ENCODE measurements around the gene RAPGEF1. TPM values are rescaled to one million over a fixed set of nuclear protein-coding genes. Genes with fewer than 3 reads are reported as not detected.

The RAPGEF1 gene
- total and polyA plus RNA-seq, 2 of the 13 experiments (the other 11 are each of a cell fraction or from before 2014, with no cell fraction given), result 21.2 to 38.9 TPM

DNA sequence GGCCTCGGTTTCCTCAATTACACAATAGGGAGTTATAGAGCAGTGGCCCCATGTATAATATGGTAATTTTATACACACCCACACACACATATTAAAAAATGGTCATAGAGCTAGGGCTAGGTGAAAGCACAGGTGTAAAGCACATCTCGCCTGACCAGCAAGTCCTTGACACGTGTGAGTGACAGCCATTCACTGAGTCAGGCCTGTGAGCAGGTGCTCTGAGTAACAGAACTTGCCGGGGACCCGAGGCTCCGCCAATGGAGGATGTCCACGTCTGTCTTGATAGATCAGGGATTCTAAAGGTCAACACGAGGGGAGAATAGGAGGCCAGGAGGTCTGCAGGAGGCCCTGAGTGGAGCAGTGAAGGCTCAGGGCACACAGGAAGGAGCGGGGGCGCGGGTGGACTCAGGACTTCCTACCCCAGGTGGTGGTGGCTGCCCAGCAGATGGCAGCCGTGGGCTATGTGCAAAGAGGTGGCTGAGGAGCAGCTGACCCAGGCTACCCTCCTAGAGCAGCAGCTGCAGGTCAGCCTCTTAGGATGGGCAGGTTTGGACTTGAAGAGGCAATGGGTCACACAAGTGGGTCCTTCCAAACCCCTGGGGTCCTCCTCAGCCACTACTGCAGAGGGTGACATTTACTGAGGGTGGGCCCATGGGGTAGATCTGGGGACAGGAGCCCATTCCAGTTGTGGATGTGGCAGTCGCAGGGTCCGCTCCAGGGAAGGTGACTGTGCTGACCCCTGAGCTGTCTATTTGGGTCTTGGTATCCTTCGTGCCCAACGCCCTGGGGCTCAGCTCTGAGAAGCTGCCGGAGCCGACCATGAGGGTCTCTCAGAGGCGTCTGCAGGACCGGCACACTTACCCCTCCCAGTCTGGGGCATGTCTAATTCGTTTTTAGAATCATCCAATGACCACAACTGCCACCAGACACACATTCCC lies 148.7 kb downstream of the RAPGEF1 start (continued):
- TF ChIP-seq, protein P1, sequence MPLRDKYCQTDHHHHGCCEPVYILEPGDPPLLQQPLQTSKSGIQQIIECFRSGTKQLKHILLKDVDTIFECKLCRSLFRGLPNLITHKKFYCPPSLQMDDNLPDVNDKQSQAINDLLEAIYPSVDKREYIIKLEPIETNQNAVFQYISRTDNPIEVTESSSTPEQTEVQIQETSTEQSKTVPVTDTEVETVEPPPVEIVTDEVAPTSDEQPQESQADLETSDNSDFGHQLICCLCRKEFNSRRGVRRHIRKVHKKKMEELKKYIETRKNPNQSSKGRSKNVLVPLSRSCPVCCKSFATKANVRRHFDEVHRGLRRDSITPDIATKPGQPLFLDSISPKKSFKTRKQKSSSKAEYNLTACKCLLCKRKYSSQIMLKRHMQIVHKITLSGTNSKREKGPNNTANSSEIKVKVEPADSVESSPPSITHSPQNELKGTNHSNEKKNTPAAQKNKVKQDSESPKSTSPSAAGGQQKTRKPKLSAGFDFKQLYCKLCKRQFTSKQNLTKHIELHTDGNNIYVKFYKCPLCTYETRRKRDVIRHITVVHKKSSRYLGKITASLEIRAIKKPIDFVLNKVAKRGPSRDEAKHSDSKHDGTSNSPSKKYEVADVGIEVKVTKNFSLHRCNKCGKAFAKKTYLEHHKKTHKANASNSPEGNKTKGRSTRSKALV (CRISPR knock-in tag; IDR thresholded peaks at IDR 0.05), result 0 out of 2 replicates have a peak, but pooled peaks have one; percentile 56
- peak; percentile 54; the same call in 1 of the 2 replicates for TF ChIP-seq BORCS8-MEF2B (CRISPR knock-in tag; IDR thresholded peaks at IDR 0.05)
- TF ChIP-seq GTF3A (CRISPR knock-in tag; conservative IDR thresholded peaks at IDR 0.05), result 0 out of 2 replicates have a peak, but pooled peaks have one; percentile 37
- TF ChIP-seq SMC3 (IDR thresholded peaks at IDR 0.05; ENCODE audit: low read length), result peak; percentile 88
- TF ChIP-seq MED1 (CRISPR knock-in tag; IDR thresholded peaks at IDR 0.05), result peak; percentile 68
- TF ChIP-seq TP53 (CRISPR knock-in tag; conservative IDR thresholded peaks at IDR 0.05), result no peak
- no peak for TF ChIP-seq XBP1 (CRISPR knock-in tag; IDR thresholded peaks at IDR 0.05)
- TF ChIP-seq, protein P2, sequence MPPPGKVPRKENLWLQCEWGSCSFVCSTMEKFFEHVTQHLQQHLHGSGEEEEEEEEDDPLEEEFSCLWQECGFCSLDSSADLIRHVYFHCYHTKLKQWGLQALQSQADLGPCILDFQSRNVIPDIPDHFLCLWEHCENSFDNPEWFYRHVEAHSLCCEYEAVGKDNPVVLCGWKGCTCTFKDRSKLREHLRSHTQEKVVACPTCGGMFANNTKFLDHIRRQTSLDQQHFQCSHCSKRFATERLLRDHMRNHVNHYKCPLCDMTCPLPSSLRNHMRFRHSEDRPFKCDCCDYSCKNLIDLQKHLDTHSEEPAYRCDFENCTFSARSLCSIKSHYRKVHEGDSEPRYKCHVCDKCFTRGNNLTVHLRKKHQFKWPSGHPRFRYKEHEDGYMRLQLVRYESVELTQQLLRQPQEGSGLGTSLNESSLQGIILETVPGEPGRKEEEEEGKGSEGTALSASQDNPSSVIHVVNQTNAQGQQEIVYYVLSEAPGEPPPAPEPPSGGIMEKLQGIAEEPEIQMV (CRISPR knock-in tag; IDR thresholded peaks at IDR 0.05; ENCODE audit: low read depth), result peak; percentile 37; the same call in 1 of the 2 replicates
- peak; percentile 52; the same call in 1 of the 2 replicates for TF ChIP-seq ETV5 (CRISPR knock-in tag; IDR thresholded peaks at IDR 0.05; ENCODE audit: borderline replicate concordance)
- no peak for TF ChIP-seq ZNF605 (CRISPR knock-in tag; IDR thresholded peaks at IDR 0.05)
- peak; percentile 63; the same call in 1 of the 2 replicates for TF ChIP-seq AKAP8 (CRISPR knock-in tag; IDR thresholded peaks at IDR 0.05)
- TF ChIP-seq, protein P3, sequence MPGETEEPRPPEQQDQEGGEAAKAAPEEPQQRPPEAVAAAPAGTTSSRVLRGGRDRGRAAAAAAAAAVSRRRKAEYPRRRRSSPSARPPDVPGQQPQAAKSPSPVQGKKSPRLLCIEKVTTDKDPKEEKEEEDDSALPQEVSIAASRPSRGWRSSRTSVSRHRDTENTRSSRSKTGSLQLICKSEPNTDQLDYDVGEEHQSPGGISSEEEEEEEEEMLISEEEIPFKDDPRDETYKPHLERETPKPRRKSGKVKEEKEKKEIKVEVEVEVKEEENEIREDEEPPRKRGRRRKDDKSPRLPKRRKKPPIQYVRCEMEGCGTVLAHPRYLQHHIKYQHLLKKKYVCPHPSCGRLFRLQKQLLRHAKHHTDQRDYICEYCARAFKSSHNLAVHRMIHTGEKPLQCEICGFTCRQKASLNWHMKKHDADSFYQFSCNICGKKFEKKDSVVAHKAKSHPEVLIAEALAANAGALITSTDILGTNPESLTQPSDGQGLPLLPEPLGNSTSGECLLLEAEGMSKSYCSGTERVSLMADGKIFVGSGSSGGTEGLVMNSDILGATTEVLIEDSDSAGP (CRISPR knock-in tag; IDR thresholded peaks at IDR 0.05; ENCODE audit: borderline replicate concordance), result peak; percentile 70
- TF ChIP-seq, protein P4, sequence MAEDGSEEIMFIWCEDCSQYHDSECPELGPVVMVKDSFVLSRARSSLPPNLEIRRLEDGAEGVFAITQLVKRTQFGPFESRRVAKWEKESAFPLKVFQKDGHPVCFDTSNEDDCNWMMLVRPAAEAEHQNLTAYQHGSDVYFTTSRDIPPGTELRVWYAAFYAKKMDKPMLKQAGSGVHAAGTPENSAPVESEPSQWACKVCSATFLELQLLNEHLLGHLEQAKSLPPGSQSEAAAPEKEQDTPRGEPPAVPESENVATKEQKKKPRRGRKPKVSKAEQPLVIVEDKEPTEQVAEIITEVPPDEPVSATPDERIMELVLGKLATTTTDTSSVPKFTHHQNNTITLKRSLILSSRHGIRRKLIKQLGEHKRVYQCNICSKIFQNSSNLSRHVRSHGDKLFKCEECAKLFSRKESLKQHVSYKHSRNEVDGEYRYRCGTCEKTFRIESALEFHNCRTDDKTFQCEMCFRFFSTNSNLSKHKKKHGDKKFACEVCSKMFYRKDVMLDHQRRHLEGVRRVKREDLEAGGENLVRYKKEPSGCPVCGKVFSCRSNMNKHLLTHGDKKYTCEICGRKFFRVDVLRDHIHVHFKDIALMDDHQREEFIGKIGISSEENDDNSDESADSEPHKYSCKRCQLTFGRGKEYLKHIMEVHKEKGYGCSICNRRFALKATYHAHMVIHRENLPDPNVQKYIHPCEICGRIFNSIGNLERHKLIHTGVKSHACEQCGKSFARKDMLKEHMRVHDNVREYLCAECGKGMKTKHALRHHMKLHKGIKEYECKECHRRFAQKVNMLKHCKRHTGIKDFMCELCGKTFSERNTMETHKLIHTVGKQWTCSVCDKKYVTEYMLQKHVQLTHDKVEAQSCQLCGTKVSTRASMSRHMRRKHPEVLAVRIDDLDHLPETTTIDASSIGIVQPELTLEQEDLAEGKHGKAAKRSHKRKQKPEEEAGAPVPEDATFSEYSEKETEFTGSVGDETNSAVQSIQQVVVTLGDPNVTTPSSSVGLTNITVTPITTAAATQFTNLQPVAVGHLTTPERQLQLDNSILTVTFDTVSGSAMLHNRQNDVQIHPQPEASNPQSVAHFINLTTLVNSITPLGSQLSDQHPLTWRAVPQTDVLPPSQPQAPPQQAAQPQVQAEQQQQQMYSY (CRISPR knock-in tag; IDR thresholded peaks at IDR 0.05), result no peak
- TF ChIP-seq IRF2 (CRISPR knock-in tag; IDR thresholded peaks at IDR 0.05), result peak; percentile 76
- TF ChIP-seq TAF15 (IDR thresholded peaks at IDR 0.05; ENCODE audit: low read depth, low read length, poor library complexity, severe bottlenecking), result no peak
- TF ChIP-seq ZBTB7B (CRISPR knock-in tag; IDR thresholded peaks at IDR 0.05), result 0 out of 2 replicates have a peak, but pooled peaks have one; percentile 27
- 0 out of 2 replicates have a peak, but pooled peaks have one; percentile 46 for TF ChIP-seq ZNF180 (CRISPR knock-in tag; IDR thresholded peaks at IDR 0.05; ENCODE audit: borderline replicate concordance, low read depth)
- 0 out of 2 replicates have a peak, but pooled peaks have one; percentile 61 for TF ChIP-seq NFKBIZ (CRISPR knock-in tag; IDR thresholded peaks at IDR 0.05)
